OCI-LY1 (cell line): ENCODE results near the gene OPHN1.

Experiments used
- H2AFZ ChIP-seq: fragments of 200-600 bp; sonication (generic), shearing (Covaris generic); 2 replicates; pipeline ENCODE4 v1.6.0; 2014; ENCODE audit warnings: antibody characterized with exemption, mild to moderate bottlenecking, low read length
- H3F3A ChIP-seq: fragments of 200-600 bp; sonication (generic), shearing (Covaris generic); 2 replicates; pipeline ENCODE4 v1.6.0; 2014; ENCODE audit warnings: mild to moderate bottlenecking, antibody characterized with exemption, low read length, moderate library complexity; ENCODE audit not compliant: insufficient read depth
- H3K27ac ChIP-seq: fragments of 200-600 bp; sonication (generic); 2 replicates; pipeline ENCODE4 v1.5.1; 2014; ENCODE audit warnings: low read length, mixed run types, mild to moderate bottlenecking, low read depth; ENCODE audit not compliant: poor library complexity, severe bottlenecking
- H3K27me3 ChIP-seq: fragments of 200-600 bp; sonication (generic); 2 replicates; pipeline ENCODE4 v1.6.0; 2014; ENCODE audit warnings: antibody characterized with exemption, mild to moderate bottlenecking, low read length, moderate library complexity; ENCODE audit not compliant: insufficient read depth
- H3K36me3 ChIP-seq: fragments of 200-600 bp; sonication (generic); 2 replicates; pipeline ENCODE4 v1.6.1; 2014; ENCODE audit warnings: mild to moderate bottlenecking, antibody characterized with exemption, low read length, moderate library complexity, mixed read lengths; ENCODE audit not compliant: insufficient read depth
- H3K4me1 ChIP-seq: fragments of 200-600 bp; sonication (generic); 2 replicates; pipeline ENCODE4 v1.5.1; 2014; ENCODE audit warnings: mild to moderate bottlenecking, low read length, moderate library complexity; ENCODE audit not compliant: insufficient read depth, severe bottlenecking
- H3K4me2 ChIP-seq: fragments of 200-600 bp; sonication (generic), shearing (Covaris generic); 2 replicates; pipeline ENCODE4 v1.6.1; 2014; ENCODE audit warnings: low read length
- H3K4me3 ChIP-seq: fragments of 200-600 bp; sonication (generic); 2 replicates; pipeline ENCODE4 v1.5.1; 2014; ENCODE audit warnings: low read length, low read depth, mild to moderate bottlenecking, mixed read lengths; ENCODE audit not compliant: poor library complexity, severe bottlenecking
- H3K79me2 ChIP-seq: fragments of 200-600 bp; shearing (Covaris generic); 2 replicates; pipeline ENCODE4 v1.6.1; 2016; ENCODE audit warnings: mixed run types, low read length, mixed read lengths; ENCODE audit not compliant: insufficient read depth
- H3K9ac ChIP-seq: fragments of 200-600 bp; sonication (generic), shearing (Covaris generic); 2 replicates; pipeline ENCODE4 v1.6.1; 2014; ENCODE audit warnings: mild to moderate bottlenecking, low read length, mixed read lengths
- H3K9me2 ChIP-seq: fragments of 200-600 bp; sonication (generic), shearing (Covaris generic); 2 replicates; pipeline ENCODE4 v1.6.1; 2014; ENCODE audit warnings: low read depth, mild to moderate bottlenecking, low read length, mixed read lengths
- H3K9me3 ChIP-seq: fragments of 200-600 bp; shearing (Covaris generic); 2 replicates; pipeline ENCODE4 v1.6.1; 2014; ENCODE audit warnings: low read length, mixed read lengths
- H4K20me1 ChIP-seq: fragments of 200-600 bp; sonication (generic), shearing (Covaris generic); 2 replicates; pipeline ENCODE4 v1.6.0; 2016; ENCODE audit warnings: mild to moderate bottlenecking, low read length; ENCODE audit not compliant: insufficient read depth
- CTCF ChIP-seq: fragments of 200-600 bp; sonication (generic), shearing (Covaris generic); IDR thresholded peaks from 2 replicates; pipeline ENCODE4 v1.5.1; 2017; ENCODE audit warnings: mild to moderate bottlenecking, antibody characterized with exemption, low read length, moderate library complexity, mixed read lengths
- EZH2 ChIP-seq: fragments of 200-600 bp; sonication (generic), shearing (Covaris generic); IDR thresholded peaks from 2 replicates; pipeline ENCODE4 v1.8.0; 2017; ENCODE audit warnings: borderline replicate concordance, mixed run types, mild to moderate bottlenecking, antibody characterized with exemption, low read length, moderate library complexity, mixed read lengths

OPHN1 gene

GRCh38 chrX:68440940-68441339, 7.6 kb upstream of the OPHN1 start:
- no peak overlapping the region for H3K9ac ChIP-seq
- no peaks in the 10 kb centered on the region for H3K4me1 ChIP-seq
- H3K79me2 ChIP-seq, result no peaks in the 10 kb centered on the region
- H3K27me3 ChIP-seq, result no peaks in the 10 kb centered on the region
- H2AFZ ChIP-seq, result no peak overlapping the region
- no peak overlapping the region for H3K4me2 ChIP-seq
- no peaks in the 10 kb centered on the region for H4K20me1 ChIP-seq
- no peaks in the 10 kb centered on the region for H3F3A ChIP-seq
- no peak for TF ChIP-seq EZH2
- TF ChIP-seq CTCF, result no peak
- H3K4me3 ChIP-seq, result no peak overlapping the region
- no peaks in the 10 kb centered on the region for H3K9me3 ChIP-seq
- no peaks in the 10 kb centered on the region for H3K9me2 ChIP-seq
- H3K27ac ChIP-seq, result no peak overlapping the region
- H3K36me3 ChIP-seq, result no peaks in the 10 kb centered on the region

GRCh38 chrX:68440442-68440841, 7.1 kb upstream of the OPHN1 start:
- Histone ChIP-seq H3K9ac (no peak overlapping the region), H3K9me2 (no peaks in the 10 kb centered on the region), H3K9me3 (no peaks in the 10 kb centered on the region), H4K20me1 (no peaks in the 10 kb centered on the region), H3K4me2 (no peak overlapping the region), H3K4me1 (no peaks in the 10 kb centered on the region), H3K27me3 (no peaks in the 10 kb centered on the region), H3K79me2 (no peaks in the 10 kb centered on the region), H2AFZ (no peak overlapping the region), H3K4me3 (no peak overlapping the region), H3K36me3 (no peaks in the 10 kb centered on the region), H3F3A (no peaks in the 10 kb centered on the region), H3K27ac (no peak overlapping the region)
- TF ChIP-seq EZH2, result no peak

- no peaks in the 10 kb centered on the region for H3K36me3 ChIP-seq
- no peaks in the 10 kb centered on the region for H3K27me3 ChIP-seq
- H4K20me1 ChIP-seq, result no peaks in the 10 kb centered on the region
- no peaks in the 10 kb centered on the region for H3K9me2 ChIP-seq
- TF ChIP-seq EZH2 (no peak), CTCF (no peak)
- no peak overlapping the region for H3K4me2 ChIP-seq
- no peak overlapping the region for H3K4me3 ChIP-seq
- no peaks in the 10 kb centered on the region for H3K4me1 ChIP-seq
- H3K9me3 ChIP-seq, result no peaks in the 10 kb centered on the region
- H3K9ac ChIP-seq, result no peak overlapping the region
- H3F3A ChIP-seq, result no peaks in the 10 kb centered on the region
- no peak overlapping the region for H3K27ac ChIP-seq
- H3K79me2 ChIP-seq, result no peaks in the 10 kb centered on the region
- H2AFZ ChIP-seq, result no peak overlapping the region
Measured at GRCh38 chrX:68439341-68439740, 6.0 kb upstream of the OPHN1 start.

GRCh38 chrX:68438575-68438974, 5.3 kb upstream of the OPHN1 start:
- TF ChIP-seq EZH2, result no peak
- TF ChIP-seq CTCF, result no peak
- no peak overlapping the region for H2AFZ ChIP-seq
- H3K9me3 ChIP-seq, result no peaks in the 10 kb centered on the region
- no peaks in the 10 kb centered on the region for H3K79me2 ChIP-seq
- no peak overlapping the region for H3K27ac ChIP-seq
- H3F3A ChIP-seq, result no peaks in the 10 kb centered on the region
- H3K9me2 ChIP-seq, result no peaks in the 10 kb centered on the region
- H3K36me3 ChIP-seq, result no peaks in the 10 kb centered on the region
- H3K9ac ChIP-seq, result no peak overlapping the region
- H3K4me2 ChIP-seq, result no peak overlapping the region
- no peaks in the 10 kb centered on the region for H3K27me3 ChIP-seq
- no peaks in the 10 kb centered on the region for H4K20me1 ChIP-seq
- no peaks in the 10 kb centered on the region for H3K4me1 ChIP-seq
- H3K4me3 ChIP-seq, result no peak overlapping the region
